ENCODE measurements around the gene PSMC1. TPM values are rescaled to one million over a fixed set of nuclear protein-coding genes. Genes with fewer than 3 reads are reported as not detected.

The PSMC1 gene
- polyA plus RNA-seq, 2 of the 4 experiments (the other 2 are of a cell fraction) = 328 to 336 TPM

GRCh38 chr14:90321891-90322290 is 65.5 kb downstream of the PSMC1 start:
- Histone ChIP-seq H3K4me3 (no peak overlapping the region), H3K4me1 (no peaks in the 10 kb centered on the region), H3K9me3 (no peaks in the 10 kb centered on the region), H3K4me2 (no peak overlapping the region), H3K27ac (no peak overlapping the region)
- DNase-seq (ENCODE audit: low read depth in 1 of 2, low spot score in 1 of 2) = no peak
- 96% methylated on average over 4 of the region's 4 CpGs for WGBS (ENCODE audit: missing lambda C conversion rate)
- ChIA-PET CTCF (interaction anchor here (0.8 kb wide), 1 partner anchor 391 kb away, joined by 3 read pairs; no protein-coding TSS in a partner anchor), POLR2A (interaction anchor here (0.9 kb wide), 1 partner anchor 76 kb away, joined by 3 read pairs; no protein-coding TSS in a partner anchor)
- no peak for ATAC-seq
- no peak for FAIRE-seq
- TF ChIP-seq FOXS1 (CRISPR knock-in tag; IDR thresholded peaks at IDR 0.05) (no peak), USF2 (IDR thresholded peaks at IDR 0.05) (no peak), MAFK (IDR thresholded peaks at IDR 0.05; ENCODE audit: partially characterized antibody) (no peak), ZNF302 (CRISPR knock-in tag; IDR thresholded peaks at IDR 0.05) (no peak), NFE2L2 (conservative IDR thresholded peaks at IDR 0.05; ENCODE audit: low read length) (no peak)

Other genes with a start within 250 kb of the PSMC1 start
- not detected in 2 replicates for gene KCNK13, start 194.6 kb upstream of the PSMC1 start, polyA plus RNA-seq (2011; rRNA removed)
- gene KCNK13, start 194.6 kb upstream of the PSMC1 start, polyA plus RNA-seq (2017; fragmentation: RNase III; extraction: RNeasy Plus Mini Kit Qiagen cat#74134 plus additional on column Dnase treatment) = not detected in 3 replicates
- 12.7 and 14.7 TPM in 2 replicates for gene NRDE2, start 75.4 kb downstream of the PSMC1 start, polyA plus RNA-seq (2011; rRNA removed)
- gene NRDE2, start 75.4 kb downstream of the PSMC1 start, polyA plus RNA-seq (2017; fragmentation: RNase III; extraction: RNeasy Plus Mini Kit Qiagen cat#74134 plus additional on column Dnase treatment) = 10.2 to 12.5 TPM (median 11.6 TPM) in 3 replicates
- 337 and 451 TPM in 2 replicates for gene CALM1, start 140.5 kb downstream of the PSMC1 start, polyA plus RNA-seq (2011; rRNA removed)
- 374 to 398 TPM (median 385 TPM) in 3 replicates for gene CALM1, start 140.5 kb downstream of the PSMC1 start, polyA plus RNA-seq (2017; fragmentation: RNase III; extraction: RNeasy Plus Mini Kit Qiagen cat#74134 plus additional on column Dnase treatment)